Effector memory CD8-positive, alpha-beta T cell (primary cell): ENCODE measurements around the gene FAM163B.

Source experiments
- ATAC-seq: fragments of 150-1000 bp; cut with Tn5 transposase; replicated peaks from 2 replicates; pipeline ENCODE4 v1.10.0; 2021; ENCODE audit warnings: mild to moderate bottlenecking, moderate library complexity
- DNase-seq, 3 experiments: peaks; one replicate each; pipeline ENCODE4 v3.0.0; 2021
- H3K27ac Mint-ChIP-seq, 2 donors: one replicate each; pipeline ENCODE4 v1.8.0; 2022; ENCODE audit warnings: mild to moderate bottlenecking in 2 of 2, mixed read lengths in 2 of 2, moderate library complexity in 2 of 2
- H3K27me3 Mint-ChIP-seq, 2 donors: one replicate each; pipeline ENCODE4 v1.8.0; 2022; ENCODE audit warnings: mixed read lengths in 2 of 2
- H3K36me3 Mint-ChIP-seq: one replicate; pipeline ENCODE4 v1.8.0; 2022; ENCODE audit warnings: mild to moderate bottlenecking, moderate library complexity, mixed read lengths; ENCODE audit not compliant: insufficient read depth
- H3K4me1 Mint-ChIP-seq, 2 donors: one replicate each; pipeline ENCODE4 v1.8.0; 2022; ENCODE audit warnings: low read depth in 2 of 2, mixed read lengths in 2 of 2
- H3K4me3 Mint-ChIP-seq, 2 donors: one replicate each; pipeline ENCODE4 v1.8.0; 2022; ENCODE audit warnings: mild to moderate bottlenecking in 2 of 2, mixed read lengths in 2 of 2, moderate library complexity in 2 of 2
- H3K9me3 Mint-ChIP-seq, 2 donors: one replicate each; pipeline ENCODE4 v1.8.0; 2022; ENCODE audit warnings: mixed read lengths in 2 of 2

The FAM163B gene

DNA sequence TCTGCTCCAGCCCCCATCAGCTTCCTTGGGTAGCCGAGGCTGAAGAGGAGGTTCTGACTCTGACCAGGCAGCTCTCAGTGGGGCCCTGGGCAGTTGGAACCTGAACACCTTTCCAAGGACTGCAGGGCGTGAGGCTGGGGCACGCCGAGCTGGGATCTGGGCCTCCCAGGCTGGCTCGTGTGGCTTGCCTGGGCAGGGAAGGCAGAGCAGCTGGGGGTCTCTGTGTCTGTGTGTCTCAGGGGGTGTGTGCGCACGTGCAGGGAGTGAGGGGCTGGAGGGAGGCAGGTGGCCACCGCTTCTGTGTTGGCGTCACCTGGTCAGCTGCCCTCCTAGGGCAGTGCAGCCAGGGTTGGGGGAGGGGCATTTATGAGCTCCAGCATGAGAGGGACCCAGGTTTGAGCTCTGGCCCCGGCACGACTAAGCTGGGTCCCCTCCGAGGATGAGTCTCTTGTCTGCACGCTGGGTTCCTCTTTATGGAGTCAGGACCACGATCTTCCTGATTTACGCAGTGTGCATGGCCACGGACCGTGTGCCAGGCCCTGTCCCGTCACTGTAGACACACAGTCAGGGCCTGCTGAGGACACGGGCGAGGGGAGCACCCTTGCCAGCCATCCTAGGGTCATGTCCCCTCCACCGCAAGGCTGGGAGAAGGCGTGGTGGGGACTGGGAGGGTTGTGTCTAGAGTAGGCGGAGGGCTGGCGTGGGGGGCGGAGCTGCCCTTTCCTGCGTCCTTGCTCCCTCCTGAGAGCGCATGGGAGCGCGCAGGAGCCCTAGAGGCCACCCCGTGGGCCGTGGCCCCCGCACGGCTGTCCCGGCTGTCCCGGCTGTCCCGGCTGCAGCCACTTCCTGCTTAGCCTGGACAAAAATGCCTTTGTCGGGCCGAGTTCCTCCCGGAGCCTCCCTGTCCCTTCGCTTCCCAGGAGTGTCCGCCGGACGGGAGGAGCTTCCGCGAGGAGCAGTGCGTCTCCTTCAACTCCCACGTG, 70.0 kb downstream of the FAM163B start:
- DNase-seq (no peak), ATAC-seq (no peak)
- Mint-ChIP-seq H3K27me3 (peaks cover 29 to 55% of the 10 kb centered on the region in 2 donors), H3K4me1 (peaks cover 0 to 5% of the 10 kb centered on the region in 2 donors), H3K9me3 (no peaks in the 10 kb centered on the region), H3K4me3 (no peak overlapping the region), H3K36me3 (no peaks in the 10 kb centered on the region), H3K27ac (no peak overlapping the region)

DNA sequence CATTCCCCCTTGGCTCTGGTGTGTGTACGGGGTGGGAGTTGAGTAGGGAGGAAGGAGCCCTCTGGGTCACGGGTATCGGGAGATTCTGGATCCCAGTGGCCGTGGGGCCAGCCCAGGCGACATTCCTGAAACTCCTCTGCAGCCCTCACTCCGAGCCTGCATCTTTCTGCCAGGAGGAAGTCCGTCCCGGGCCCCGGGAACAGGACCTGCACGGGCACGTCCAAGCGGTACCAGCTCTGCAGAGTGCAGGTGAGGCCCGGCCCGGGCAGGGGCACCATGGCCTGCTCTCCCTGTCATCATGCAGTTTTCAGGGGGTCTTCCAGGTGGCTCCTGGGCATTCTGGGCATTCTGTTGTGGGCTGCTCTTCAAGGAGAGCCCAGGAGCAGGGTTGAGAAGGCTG, 71.0 kb downstream of the FAM163B start:
- Mint-ChIP-seq H3K4me1 (peaks cover 0 to 5% of the 10 kb centered on the region in 2 donors), H3K27ac (no peak overlapping the region), H3K36me3 (no peaks in the 10 kb centered on the region), H3K9me3 (no peaks in the 10 kb centered on the region), H3K27me3 (peaks cover 35 to 61% of the 10 kb centered on the region in 2 donors), H3K4me3 (no peak overlapping the region)
- ATAC-seq (no peak), DNase-seq (no peak)

DNA sequence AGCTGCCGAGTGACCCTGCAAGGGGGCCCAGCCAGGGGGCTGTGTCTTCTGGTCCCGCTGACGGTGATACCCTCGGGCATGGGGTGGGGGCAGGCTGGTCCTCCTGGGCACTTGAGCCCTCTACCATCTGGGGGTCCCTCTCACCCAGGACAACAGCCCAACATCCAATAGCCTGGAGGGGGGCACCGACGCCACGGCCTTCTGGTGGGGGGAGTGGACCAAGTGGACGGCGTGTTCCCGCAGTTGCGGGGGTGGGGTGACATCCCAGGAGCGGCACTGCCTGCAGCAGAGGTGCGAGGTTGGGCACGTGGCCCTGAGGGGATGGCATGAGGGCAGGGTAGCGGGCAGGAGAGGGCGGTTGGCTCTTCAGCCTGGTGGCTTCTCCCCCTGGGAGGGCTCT, 71.9 kb downstream of the FAM163B start:
- Mint-ChIP-seq H3K4me3 (no peak overlapping the region), H3K4me1 (peaks cover 0 to 5% of the 10 kb centered on the region in 2 donors), H3K9me3 (no peaks in the 10 kb centered on the region), H3K27me3 (peaks cover 44 to 71% of the 10 kb centered on the region in 2 donors), H3K36me3 (no peaks in the 10 kb centered on the region), H3K27ac (no peak overlapping the region)
- DNase-seq (no peak), ATAC-seq (no peak)

DNA sequence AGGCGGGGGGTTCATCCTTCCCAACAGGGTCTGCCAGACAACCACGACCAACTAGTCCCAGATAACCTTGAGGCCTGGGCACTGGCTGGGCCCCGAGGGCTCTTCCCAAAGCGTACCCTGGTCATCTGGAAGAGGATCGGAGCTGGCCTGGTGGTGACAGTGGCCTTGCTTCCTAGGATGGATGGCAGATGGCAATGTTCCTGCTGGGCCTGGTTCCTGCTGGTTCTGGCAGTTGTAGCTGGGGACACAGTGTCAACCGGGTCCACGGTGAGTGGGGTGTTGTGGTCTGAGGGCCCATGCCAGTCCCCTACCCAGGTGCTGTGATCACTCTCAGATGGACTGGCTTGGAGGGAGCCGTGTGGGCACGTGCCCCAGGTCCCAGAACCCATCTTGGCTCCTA, 72.7 kb downstream of the FAM163B start:
- no peaks in the 10 kb centered on the region for H3K9me3 Mint-ChIP-seq
- no peak overlapping the region for H3K4me3 Mint-ChIP-seq
- H3K27me3 Mint-ChIP-seq, result peaks cover 47 to 78% of the 10 kb centered on the region in 2 donors
- no peak for DNase-seq
- no peak for ATAC-seq
- no peaks in the 10 kb centered on the region for H3K36me3 Mint-ChIP-seq
- peaks cover 0 to 5% of the 10 kb centered on the region in 2 donors for H3K4me1 Mint-ChIP-seq
- no peak overlapping the region for H3K27ac Mint-ChIP-seq

DNA sequence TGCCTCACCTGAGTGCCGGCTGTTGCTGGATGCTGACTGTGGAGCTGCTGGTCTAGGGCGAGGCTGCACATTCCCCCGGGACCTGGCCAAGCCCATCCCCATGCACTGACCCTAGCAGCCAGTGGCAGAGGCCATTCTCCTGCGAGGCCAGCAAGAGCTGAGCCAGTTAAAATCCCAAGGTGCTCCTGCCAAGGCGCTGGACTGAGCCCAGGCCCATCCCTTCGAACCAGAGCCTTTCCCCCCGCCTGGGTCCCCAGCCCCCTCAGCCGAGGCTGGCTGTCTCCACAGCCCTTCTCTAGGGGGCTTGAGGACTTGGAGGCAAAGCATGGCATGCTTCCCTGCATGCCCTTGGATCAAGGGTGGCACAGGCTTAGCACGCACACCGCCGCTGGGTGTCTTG, 73.1 kb downstream of the FAM163B start:
- no peak for DNase-seq
- no peak for ATAC-seq
- Mint-ChIP-seq H3K9me3 (no peaks in the 10 kb centered on the region), H3K4me1 (peaks cover 0 to 5% of the 10 kb centered on the region in 2 donors), H3K27ac (no peak overlapping the region), H3K36me3 (no peaks in the 10 kb centered on the region), H3K27me3 (peaks cover 47 to 81% of the 10 kb centered on the region in 2 donors), H3K4me3 (no peak overlapping the region)

DNA sequence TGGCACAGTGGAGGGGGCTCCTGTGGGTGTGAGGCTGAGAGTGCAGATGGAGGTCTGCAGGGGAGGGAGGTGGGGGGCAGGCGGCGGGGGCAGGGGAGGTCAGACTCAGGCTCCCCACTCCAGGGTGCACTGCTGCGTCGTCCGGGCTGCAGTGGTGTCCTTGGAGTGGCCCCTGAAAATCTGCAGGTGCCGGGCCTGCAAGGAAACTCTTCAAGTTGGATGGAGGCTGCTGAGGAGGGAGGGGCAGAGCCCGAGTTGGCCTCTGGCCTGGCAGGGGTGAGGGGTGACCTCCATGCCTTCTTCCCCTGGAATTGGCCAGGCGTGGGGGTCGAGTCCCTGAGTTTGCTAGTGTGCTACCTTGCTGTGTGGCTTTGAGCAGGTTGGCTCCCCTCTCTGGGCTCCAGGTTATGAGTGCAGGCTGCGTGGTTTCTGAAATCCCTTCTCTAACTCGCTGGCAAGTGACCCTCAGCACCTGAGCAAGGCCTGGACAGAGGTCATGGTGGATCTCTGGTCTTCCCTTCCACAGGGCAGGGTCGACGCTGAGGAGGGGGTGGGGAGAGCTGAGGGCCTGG, 73.8 kb downstream of the FAM163B start:
- Mint-ChIP-seq H3K36me3 (no peaks in the 10 kb centered on the region), H3K9me3 (no peaks in the 10 kb centered on the region), H3K4me3 (no peak overlapping the region), H3K27me3 (peaks cover 42 to 82% of the 10 kb centered on the region in 2 donors), H3K4me1 (peaks cover 0 to 5% of the 10 kb centered on the region in 2 donors), H3K27ac (no peak overlapping the region)
- no peak for DNase-seq
- ATAC-seq, result no peak

DNA sequence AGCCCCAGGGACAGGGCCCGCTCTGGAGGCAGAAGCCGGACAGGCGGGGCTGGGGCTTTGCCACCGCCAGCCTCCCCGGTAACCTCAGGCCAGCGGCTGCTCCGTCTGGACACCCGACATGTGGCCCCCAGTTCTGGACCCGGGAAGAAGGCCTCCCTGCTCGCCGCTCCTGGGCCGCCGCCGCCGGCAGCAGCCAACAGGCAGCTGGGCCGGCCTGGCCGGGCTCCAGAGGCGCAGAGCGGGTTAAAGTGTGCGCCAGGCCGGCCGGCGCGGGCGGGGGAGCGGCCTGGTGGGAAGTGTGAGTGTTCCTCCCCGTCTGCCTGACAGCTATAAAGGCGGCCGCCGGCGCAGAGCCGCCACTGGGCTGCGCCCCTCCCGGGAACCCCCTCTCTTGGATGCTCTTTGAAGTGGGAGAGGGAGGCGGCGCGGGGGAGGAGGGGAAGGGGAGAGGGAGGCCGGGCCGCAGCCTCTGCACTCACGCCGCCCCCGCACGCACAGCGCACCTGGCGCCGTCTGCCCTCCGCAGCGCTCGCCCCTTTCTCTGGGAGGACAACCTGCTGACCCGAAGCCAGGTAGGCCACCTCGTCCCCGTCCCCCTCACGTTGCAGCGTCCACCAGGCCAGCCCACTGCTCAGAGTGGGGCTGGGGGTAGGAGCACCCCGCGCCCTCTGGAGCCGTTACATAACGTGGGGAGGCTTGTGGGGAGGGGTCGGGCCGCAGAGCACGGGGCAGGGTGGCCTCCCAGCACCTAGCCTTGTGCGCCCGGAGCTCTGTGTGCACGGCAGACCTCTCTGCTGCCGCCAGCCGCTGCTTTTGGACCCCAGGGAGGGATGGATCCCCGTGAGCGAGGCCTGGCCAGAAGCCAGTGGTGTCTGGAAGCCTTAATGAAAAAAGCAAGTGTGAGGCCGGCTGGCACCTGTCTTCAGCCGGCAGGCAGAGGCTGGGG, 74.6 kb downstream of the FAM163B start, which contains the start of gene ADAMTSL2:
Gene ADAMTSL2, plus strand, starts transcription at position 359 of the 946 bp plus-strand sequence. CDS start 2,009 bp downstream, outside the sequence.
- Mint-ChIP-seq H3K36me3 (no peaks in the 10 kb centered on the region), H3K27ac (no peak within 1 kb of the TSS), H3K9me3 (no peaks in the 10 kb centered on the region), H3K4me3 (no peak within 1 kb of the TSS), H3K27me3 (peaks cover 41 to 82% of the 10 kb centered on the region in 2 donors), H3K4me1 (peaks cover 0 to 5% of the 10 kb centered on the region in 2 donors)
- ATAC-seq (no peak), DNase-seq (no peak)

DNA sequence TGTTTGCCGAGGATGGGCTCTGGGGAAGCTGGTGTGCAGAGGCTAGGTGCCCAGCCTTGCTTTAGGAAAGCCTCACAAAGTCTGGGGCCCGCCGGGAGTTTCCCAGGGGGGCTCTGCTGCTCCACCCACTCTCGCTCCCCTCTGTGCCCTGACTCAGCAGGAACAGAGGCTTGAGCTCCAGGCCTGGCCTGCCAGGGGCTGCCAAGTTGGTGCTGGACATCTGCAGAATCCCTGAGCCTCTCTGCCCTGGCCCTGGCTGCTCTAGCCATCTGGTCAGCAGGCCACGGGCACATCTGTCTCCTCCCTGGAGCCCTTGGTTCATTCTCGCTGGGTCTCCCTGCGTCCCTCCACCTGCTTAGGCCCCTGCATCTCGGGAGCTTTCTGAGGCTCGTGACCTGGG, 75.3 kb downstream of the FAM163B start:
- Mint-ChIP-seq H3K27me3 (peaks cover 38 to 82% of the 10 kb centered on the region in 2 donors), H3K27ac (no peak overlapping the region)

DNA sequence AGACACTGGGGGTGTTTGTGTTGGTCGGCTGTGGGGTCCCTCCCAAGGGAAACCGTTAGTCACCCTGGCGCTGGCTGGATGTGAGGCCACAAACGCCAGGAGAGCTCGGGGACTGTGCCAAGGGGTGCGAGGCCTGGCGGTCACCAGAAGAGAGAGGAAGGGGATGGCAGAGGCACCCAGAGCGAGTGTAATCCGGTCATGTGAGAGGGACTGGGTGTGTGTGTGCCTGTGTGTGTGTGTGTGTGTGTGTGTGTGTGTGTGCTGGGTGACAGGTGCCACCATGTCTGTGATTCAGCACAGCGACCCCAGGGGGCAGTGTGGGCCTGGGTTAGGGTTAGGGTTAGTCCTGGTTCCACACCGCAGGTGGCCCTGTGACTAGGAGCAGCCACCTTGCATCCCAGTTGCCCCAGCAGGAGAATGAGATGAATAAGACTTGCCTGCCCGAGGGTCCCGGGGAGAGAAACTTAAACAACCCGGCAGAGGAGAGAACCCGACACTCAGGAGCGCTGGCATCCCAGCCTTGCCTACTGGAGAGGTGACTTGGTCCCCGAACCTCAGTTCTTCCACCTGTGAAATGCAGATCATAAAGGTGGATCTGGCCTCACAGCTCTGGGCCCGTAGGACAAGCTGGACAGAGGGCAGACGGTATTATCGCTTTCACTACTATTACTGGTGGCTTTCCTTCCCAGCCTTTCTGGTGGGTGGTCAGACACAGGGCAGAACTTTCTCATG, 76.1 kb downstream of the FAM163B start:
- Mint-ChIP-seq H3K27ac (no peak overlapping the region), H3K27me3 (peaks cover 39 to 82% of the 10 kb centered on the region in 2 donors), H3K4me3 (no peak overlapping the region)

More for the DNA sequence above, 75.3 kb downstream of the FAM163B start:
- no peak overlapping the region for H3K4me3 Mint-ChIP-seq
- ATAC-seq (no peak), DNase-seq (no peak)
- peaks cover 0 to under 1% of the 10 kb centered on the region in 2 donors for H3K4me1 Mint-ChIP-seq
- no peaks in the 10 kb centered on the region for H3K36me3 Mint-ChIP-seq
- no peaks in the 10 kb centered on the region for H3K9me3 Mint-ChIP-seq

DNA sequence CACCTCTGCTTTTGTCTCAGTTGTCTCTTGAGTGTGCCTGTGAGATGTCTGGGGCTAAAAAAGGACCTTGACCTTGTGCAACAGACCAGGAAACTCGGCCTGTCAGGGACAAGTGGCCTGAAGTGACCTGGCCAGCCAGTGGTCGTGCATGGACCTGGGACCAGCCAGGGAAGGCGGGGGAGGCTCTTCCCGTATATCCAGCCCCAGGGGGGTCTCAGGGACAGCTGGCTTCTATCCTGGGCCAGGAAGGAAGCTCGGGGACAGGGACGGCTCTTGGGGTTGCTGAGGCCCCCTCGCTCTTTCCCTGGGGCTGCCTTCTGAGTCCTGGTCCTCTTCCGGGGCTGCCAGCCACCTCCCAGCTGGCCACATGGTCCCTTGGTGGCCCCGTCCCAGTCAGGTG, 77.9 kb downstream of the FAM163B start:
- H3K9me3 Mint-ChIP-seq, result no peaks in the 10 kb centered on the region
- H3K4me3 Mint-ChIP-seq, result no peak overlapping the region
- H3K27ac Mint-ChIP-seq, result no peak overlapping the region
- no peaks in the 10 kb centered on the region for H3K36me3 Mint-ChIP-seq
- H3K4me1 Mint-ChIP-seq, result no peaks in the 10 kb centered on the region
- no peak for DNase-seq
- ATAC-seq, result no peak
- peaks cover 47 to 97% of the 10 kb centered on the region in 2 donors for H3K27me3 Mint-ChIP-seq

More for the DNA sequence above, 76.1 kb downstream of the FAM163B start:
- ATAC-seq (peak; percentile 37), DNase-seq (peak; percentile 16 to 32 (median 28))
- Mint-ChIP-seq H3K36me3 (no peaks in the 10 kb centered on the region), H3K4me1 (no peaks in the 10 kb centered on the region), H3K9me3 (no peaks in the 10 kb centered on the region)

DNA sequence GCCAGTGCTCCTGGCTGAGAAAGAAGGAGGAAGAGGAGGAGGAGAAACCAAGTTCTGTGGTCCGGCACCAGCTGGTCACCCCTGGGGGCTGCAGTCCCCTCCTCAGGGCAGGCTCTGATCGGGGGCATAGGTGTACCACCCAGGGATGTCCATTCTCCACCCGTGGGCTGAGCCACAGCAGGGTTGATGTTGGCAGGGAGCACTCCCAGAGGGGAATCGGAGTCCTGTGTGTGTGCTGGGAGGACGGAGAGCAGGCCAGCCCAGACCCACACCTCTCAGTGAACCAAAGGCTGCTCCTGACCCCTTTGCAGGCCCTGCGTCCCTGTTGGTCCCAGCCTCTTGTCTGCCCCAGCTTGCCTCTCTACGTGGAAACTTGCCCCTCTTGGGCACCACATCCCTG, 79.3 kb downstream of the FAM163B start:
- no peaks in the 10 kb centered on the region for H3K36me3 Mint-ChIP-seq
- ATAC-seq, result no peak
- H3K4me3 Mint-ChIP-seq, result no peak overlapping the region

DNA sequence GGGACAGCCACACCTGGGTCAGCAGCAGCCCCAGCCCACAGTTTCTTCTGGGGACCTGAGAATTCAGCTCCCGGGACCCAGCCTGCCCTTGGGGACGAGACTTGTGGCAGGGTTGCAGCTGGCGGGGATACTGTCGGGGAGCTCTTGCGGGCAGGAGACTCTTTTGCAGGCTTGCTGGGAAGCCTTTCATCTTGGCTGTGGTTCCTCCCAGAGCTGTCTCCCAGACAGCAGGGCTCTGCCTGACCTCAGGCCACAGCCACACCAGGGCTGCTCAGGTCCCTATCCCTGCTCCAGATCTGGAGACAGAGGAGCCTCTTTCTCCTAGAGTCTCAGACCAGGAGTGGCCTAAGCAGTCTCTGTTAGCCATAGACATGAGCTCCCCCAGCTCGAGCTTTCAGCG, 79.7 kb downstream of the FAM163B start:
- no peak for DNase-seq
- ATAC-seq, result no peak
- H3K4me1 Mint-ChIP-seq, result no peaks in the 10 kb centered on the region
- H3K9me3 Mint-ChIP-seq, result no peaks in the 10 kb centered on the region
- H3K27me3 Mint-ChIP-seq, result peaks cover 38 to 84% of the 10 kb centered on the region in 2 donors
- no peaks in the 10 kb centered on the region for H3K36me3 Mint-ChIP-seq
- no peak overlapping the region for H3K4me3 Mint-ChIP-seq
- no peak overlapping the region for H3K27ac Mint-ChIP-seq

More for the DNA sequence above, 79.3 kb downstream of the FAM163B start:
- Mint-ChIP-seq H3K9me3 (no peaks in the 10 kb centered on the region), H3K27ac (no peak overlapping the region), H3K27me3 (peaks cover 40 to 87% of the 10 kb centered on the region in 2 donors), H3K4me1 (no peaks in the 10 kb centered on the region)
- no peak for DNase-seq
